ENCODE measurements around the gene KCNJ18.
"Not testable (repeated sequence)": the region's sequence is repeated elsewhere in the genome, so short reads cannot be mapped to it uniquely, and the experiment has no call there.

The KCNJ18 gene

DNA sequence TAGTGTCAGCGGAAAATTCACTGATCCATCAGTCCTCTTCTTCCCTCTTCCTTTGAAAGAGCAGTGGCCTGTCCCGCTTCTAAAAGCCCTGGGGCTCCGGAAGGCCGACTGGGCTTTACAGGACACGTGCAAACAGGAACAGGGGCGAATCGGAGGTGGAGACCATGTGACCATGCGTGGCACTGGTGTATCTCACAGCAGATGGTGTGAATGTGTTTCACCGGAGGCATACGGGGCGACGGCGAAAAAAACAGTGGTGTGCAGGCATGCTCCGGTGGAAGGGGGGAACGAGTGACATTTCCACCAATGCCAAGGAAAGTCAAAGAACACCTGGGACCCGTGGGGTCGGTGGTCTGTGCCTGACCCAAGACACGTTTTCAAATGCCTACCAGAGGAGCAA, 8.4 kb upstream of the KCNJ18 start:
- not testable (repeated sequence) for DNase-seq (ENCODE audit: low read depth in 2 of 2, low spot score in 1 of 2)

DNA sequence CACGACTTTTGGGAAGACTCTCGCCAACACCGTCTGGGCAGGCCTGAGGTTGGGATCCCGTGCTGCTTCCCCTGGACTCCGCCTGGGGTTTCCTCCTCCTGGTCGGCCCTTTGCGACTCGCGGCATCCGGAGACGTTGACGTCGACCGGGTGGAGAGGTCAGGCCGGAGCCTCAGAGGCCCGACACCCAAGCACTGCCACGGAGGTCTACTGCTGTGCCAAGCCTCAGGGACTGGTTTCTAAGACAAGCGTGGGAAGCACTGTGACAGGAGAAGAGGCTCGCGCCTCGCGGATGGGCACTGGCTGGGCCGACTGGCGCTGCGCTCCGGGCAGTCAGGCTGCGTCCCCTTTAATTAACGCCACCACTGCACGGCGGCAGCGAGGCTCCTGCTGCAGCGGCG, 7.9 kb upstream of the KCNJ18 start:
- DNase-seq (ENCODE audit: low read depth in 2 of 2, low spot score in 1 of 2), result not testable (repeated sequence)

DNA sequence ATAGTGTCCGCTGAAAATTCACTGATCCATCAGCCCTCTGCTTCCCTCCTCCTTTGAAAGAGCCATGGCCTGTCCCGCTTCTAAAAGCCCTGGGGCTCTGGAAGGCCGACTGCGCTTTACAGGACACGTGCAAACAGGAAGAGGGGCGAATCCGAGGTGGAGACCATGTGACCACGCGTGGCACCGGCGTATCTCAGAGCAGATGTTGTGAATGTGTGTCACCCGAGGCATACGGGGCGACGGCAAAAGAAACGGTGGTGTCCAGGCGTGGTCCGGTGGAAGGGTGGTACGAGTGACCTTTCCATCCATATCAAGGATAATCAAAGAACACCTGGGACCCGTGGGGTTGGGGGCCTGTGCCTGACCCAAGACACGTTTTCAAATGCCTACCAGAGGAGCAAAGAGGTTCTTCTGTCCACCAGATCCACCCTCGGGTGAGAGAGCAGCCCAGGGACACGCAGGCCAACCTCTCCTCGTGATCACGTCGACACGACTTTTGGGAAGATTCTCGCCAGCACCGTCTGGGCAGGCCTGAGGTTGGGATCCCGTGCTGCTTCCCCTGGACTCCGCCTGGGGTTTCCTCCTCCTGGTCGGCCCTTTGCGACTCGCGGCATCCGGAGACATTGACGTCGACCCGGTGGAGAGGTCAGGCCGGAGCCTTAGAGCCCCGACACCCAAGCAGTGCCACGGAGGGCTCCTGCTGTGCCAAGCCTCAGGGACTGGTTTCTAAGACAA, 7.1 kb upstream of the KCNJ18 start:
- DNase-seq (ENCODE audit: low read depth in 2 of 2, low spot score in 1 of 2), result not testable (repeated sequence)

DNA sequence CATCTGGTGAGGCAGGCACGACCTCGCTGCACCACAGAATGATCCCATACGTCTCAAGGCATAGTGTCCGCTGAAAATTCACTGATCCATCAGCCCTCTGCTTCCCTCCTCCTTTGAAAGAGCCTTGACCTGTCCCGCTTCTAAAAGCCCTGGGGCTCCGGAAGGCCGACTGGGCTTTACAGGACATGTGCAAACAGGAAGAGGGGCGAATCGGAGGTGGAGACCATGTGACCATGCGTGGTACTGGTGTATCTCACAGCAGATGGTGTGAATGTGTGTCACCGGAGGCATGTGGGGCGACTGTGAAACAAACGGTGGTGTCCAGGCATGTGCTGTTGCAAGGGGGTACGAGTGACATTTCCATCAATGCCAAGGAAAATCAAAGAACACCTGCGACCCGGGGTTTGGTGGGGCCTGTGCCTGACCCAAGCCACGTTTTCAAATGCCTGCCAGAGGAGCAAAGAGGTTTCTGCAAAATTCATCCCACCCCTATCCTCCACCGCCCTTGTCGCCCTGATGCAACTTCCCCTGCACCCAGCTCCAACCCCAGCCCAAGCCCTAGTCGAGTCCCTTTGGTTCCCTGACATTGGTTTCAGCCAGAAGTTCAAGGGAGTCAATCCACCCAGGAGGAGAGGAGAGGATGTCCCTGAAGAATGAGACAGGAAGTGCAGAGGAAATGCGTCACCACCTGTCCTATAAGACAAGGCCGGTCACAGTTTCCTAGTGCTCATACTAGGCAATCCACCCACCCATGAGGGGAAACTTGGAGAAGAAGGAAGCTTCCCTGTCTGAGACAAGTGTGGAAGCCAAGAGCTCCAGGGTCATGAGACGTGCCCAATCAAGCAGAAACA, 5.9 kb upstream of the KCNJ18 start:
- no peak for DNase-seq (ENCODE audit: low read depth in 2 of 2, low spot score in 1 of 2)

DNA sequence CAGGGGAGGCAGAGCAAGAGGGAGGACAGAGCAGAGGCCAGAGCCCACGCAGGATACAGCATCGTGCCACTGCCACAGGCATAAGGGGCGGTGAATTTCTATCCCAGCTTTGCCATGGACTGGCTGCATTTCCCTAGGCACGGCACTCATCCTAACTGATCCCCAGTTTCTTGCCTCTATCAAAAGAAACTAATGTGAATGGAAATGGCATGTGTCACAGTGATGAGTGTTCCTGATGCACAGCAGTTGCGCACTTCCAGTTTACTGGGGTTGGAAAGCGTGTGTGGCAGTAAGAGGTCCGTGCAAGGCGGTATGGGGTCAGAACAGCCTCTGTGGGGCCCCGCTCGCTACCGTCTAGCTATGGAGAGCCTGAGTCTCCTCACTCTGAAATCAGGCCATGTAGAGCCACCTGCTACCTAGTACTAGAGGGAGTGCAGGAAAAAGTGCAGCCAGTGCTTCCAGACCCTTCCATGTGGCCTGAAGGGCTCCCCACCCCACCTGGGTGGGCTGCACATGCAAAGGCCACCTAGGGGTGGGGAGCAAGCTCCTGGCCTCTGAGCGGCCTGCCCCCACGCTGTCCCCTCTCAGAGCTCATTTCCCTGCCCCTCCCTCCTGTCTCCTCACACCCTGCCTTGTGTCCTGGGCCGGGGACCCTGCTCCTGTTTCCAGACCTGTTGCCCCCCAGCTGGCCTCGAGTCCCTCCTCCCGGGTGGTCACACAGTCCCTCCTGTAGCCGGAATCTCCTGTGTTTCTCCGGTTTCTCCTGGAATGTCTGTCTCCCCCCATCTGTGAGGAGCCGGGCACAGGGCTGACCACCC, 5.0 kb upstream of the KCNJ18 start:
- no peak for DNase-seq (ENCODE audit: low read depth in 2 of 2, low spot score in 1 of 2)

DNA sequence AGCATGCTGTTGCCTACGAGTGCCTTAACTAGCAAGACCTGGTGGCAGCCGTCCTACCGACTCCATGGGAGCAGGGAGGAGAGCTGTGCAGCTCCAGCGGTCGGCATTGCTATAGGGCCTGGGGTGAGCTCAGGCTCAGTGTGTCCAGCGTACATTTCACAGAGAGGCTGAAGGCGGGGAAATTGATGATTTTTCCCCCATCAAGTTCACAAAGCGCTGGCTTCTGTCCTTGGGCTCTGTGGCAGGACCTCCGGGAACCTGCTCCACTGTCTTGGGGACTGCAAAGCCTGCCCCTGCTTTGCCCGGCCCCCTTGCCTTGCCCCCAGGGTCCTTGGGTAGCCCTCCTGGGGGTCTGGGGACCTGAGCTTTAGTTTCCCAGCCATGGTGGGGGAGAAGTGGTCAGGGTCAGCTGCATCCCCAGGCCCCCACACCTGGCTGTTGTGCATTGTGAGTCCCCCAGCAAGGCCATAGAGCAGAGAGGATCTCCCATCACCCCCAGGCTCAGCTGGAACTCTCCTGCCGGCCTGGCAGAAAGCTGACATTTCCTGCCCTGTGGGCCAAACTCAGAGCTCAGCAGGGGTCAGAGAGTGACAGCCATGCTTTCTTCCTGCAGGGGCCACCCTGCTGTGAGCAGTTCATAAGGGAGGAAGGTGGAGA, 3.9 kb upstream of the KCNJ18 start:
- no peak for DNase-seq (ENCODE audit: low read depth in 2 of 2, low spot score in 1 of 2)

DNA sequence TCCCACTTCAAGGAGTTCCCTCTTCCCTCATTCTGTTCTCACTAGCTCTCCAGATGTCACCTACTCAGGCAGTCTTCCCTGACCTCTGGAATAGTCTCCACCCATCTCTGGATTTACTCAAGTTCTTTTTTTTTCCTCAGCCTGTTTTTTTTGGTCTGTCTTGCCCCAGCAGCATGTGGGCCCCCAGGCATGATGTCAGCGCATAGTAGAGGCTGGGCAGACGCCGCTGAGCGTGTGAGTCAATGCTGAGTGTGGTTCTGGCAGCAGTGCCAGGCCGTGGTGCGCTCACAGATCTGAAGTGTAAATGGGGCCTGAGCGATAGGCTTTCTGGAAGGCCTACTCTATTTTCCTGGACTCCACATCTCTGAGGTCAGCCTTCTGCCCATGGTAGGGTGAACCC, 2.7 kb upstream of the KCNJ18 start:
- DNase-seq (ENCODE audit: low read depth in 2 of 2, low spot score in 1 of 2), result no peak

DNA sequence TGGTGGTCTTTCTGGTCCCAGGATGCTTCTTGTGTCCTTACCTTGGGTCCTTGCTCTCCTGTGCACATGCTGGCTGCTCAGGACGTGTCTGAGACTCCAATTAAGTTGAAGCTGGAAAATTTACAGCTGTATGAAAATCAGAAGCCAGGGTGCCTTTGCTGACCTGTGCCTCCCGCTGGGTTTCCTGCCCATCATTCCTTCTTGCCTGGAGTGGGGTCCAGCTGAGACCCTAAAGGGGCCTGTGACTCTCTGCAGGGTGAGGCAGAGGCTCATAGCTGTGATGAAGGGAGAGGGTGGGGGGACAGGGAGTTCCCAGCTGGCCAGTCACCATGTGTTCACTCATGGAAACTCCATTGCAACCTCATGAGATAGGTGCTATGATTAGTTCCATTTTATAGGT, 1.5 kb upstream of the KCNJ18 start:
- not testable (repeated sequence) for DNase-seq (ENCODE audit: low read depth in 2 of 2, low spot score in 1 of 2)

DNA sequence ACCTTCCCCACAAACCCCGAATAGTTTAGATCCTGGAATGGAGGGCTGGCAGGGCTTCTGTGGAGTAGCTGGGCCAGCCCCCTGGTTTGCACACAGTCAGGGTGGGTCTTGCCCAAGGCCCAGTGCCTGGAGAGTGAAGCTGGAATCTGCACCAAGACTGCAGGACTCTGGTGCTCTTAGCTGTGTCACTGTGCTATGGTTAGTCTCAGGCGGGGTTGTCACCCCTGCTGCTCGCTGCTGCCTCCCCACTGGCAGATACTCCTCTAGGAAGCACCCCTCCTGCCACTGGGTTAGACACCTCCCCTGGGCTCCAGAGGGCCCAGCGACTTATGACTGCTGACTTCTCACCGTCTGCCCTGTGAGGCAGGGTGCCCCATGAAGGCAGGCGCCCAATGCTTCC, 842 bp upstream of the KCNJ18 start:
- not testable (repeated sequence) for DNase-seq (ENCODE audit: low read depth in 2 of 2, low spot score in 1 of 2)

DNA sequence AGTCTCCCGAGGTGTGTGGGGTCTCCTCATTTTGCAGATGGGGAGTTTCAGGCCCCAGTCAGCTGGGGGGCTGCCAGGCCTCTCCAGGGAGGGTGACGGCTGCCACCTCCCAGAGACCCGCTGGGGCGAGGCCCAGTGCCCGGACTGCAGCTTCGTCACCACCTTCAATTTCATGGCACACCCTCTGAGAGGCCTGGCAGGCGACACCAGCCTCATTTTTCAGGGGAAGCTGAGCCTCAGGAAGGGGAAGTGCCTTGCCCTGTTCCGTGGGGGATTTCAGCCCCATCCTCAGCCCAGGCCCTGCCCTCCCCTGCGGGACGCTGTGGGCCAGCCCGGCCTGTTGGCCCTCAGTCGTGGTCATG, 362 bp downstream of the KCNJ18 start:
- DNase-seq (ENCODE audit: low read depth in 2 of 2, low spot score in 1 of 2), result not testable (repeated sequence)

DNA sequence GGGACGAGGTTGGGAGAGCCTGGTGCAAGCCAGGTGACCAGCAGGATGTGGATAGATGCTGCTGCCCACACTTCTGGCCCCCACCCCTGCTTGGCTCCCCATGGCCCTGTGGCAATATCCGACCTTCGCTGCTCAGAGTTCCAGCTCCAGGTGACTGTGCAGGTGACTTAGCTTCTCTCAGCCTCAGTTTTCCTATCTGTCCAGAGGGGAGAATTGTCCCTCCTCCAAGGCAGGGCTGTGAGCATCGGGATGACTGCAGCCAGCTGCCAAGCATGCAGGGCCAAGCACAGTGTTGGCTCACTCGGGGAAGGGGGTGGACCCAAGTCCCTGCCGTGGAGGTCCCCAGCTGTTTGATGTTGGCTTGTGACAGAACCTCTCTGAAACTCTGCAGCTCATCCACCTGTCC, 1.1 kb downstream of the KCNJ18 start:
- not testable (repeated sequence) for DNase-seq (ENCODE audit: low read depth in 2 of 2, low spot score in 1 of 2)

DNA sequence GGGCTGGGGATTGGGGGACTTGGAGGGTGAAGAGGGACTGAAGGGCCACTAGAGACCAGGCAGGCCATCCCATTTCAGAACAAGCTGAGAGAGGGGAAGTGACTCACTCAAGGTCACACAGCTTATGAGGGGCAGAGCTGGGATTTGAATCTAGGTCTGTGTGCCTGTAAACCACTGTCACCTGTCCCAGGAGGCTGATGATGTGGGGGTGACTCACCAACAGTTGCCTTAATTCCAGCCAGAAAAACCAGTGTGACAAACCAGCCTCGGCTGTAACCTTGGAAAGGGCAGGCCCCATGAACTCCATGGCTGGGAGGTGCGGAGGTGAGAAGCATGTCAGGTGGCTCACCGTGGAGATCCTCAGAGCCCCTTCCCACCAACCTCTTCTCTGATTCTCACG, 1.6 kb downstream of the KCNJ18 start:
- not testable (repeated sequence) for DNase-seq (ENCODE audit: low read depth in 2 of 2, low spot score in 1 of 2)

DNA sequence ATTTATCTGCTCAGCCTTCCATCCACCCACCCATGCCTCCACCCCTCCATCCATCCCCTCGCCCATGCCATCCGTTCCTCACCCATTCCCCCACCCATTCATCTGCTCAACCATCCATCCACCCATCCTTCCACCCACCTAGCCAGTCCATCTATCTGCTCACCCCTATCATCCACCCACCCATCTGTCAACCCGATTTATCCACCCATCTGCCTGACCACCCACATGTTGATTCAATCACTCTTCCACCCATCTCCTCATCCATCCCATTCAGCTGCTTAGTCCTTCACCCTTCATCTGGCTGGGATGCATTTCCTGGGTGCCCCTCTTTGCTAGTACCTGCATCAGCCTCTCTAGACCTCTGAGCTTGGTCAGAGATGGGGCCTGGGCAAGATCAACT, 3.9 kb downstream of the KCNJ18 start:
- not testable (repeated sequence) for DNase-seq (ENCODE audit: low read depth in 2 of 2, low spot score in 1 of 2)

DNA sequence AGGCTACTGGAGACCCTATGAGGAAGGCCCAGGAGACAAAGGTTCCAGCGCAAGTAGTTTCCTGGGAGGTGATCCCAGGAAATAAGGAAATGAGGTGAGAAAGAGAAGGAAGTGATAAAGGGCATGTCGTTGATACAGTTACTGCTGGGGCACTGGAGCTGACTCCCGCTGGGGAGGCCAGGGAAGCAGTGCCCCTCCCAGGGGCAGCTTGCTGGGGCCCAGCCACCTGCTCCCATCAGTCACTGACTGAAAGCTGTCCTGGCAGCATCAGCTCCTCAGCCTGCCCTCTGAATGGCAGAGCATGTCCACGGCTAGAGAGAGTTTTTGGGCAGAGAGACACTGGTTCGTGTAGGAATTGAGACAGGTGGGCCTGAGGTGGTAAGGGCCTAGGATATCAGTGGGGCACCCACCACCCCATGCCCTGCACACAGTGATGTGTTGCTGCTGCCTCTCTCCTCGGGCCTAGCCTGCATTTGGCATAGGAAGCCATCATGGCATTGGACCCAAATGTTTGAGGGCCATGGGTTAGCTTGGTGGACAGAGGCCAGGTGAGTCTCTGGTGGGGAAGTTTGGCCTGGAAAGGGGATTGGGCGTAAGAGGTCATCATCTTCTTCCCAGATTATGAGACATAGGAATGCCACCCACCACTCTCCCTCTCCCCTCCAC, 4.7 kb downstream of the KCNJ18 start:
- not testable (repeated sequence) for DNase-seq (ENCODE audit: low read depth in 2 of 2, low spot score in 1 of 2)

DNA sequence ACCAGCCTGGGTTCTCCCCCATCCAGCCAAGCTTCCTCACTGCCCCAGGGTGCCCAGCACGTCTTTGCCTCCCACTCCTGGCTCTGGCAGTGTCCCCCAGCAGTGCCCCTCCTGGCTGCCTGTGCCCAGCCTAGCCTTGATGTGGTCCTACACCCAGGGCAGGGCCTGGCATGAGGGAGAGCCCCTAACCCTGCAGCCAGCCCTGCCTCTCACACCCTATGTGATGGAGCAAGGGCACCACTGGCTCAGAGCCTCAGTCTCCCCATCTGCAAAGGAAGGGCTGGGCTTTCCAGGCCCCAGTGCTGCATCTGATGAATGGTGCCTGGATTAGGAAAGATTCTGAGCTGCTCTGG, 5.2 kb downstream of the KCNJ18 start:
- DNase-seq (ENCODE audit: low read depth in 2 of 2, low spot score in 1 of 2), result not testable (repeated sequence)

DNA sequence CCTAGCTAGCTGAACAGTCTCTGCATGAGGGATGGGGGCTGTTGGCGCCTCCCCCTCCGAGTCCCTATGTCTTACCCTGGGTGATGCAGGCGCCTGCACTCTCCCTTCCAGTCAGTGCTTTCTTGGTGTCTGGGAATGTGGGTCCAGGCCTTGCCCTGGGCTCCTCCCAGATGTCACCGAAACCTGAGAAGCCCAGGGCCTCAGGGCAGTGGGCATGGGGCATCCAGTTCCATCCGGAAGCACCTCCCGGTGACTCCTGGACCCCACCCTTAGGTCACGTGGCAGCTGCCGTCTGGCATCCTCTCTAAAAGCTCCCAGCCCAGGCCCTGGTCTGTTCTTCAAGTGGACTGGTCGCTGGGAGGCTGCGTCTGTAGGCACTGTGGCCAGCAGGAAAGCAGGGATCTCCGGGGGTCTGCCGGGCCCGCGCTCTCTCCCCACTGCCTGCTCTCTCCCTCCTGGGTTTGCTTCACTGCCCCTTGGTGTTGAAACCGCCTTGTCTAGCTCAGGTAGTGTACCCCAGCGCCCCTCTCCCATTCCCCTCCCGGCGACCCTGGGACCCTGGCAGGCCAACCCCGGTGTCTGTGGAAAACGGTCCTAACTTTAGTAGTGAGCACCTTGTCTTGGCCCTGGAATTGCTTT, 6.2 kb downstream of the KCNJ18 start:
- not testable (repeated sequence) for DNase-seq (ENCODE audit: low read depth in 2 of 2, low spot score in 1 of 2)

DNA sequence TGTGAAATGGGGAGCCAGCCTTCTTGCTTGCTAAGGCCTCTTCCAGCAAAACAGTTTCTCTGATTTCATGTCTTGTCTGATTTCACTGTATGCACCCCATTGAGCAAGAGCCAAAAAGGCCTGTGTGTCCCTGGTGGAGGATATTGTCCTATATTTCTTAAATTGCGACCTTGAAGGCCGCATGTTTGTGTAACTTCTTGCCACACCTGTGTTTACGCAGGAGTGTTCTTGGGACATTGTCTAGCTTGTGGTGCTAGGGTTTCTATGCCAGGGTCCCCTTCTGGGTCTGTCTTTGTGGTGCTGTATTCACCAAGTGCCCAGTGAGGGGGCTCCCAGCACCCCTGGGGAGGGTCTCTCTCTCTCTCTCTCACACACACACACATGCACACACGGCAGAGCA, 6.8 kb downstream of the KCNJ18 start:
- not testable (repeated sequence) for DNase-seq (ENCODE audit: low read depth in 2 of 2, low spot score in 1 of 2)

DNA sequence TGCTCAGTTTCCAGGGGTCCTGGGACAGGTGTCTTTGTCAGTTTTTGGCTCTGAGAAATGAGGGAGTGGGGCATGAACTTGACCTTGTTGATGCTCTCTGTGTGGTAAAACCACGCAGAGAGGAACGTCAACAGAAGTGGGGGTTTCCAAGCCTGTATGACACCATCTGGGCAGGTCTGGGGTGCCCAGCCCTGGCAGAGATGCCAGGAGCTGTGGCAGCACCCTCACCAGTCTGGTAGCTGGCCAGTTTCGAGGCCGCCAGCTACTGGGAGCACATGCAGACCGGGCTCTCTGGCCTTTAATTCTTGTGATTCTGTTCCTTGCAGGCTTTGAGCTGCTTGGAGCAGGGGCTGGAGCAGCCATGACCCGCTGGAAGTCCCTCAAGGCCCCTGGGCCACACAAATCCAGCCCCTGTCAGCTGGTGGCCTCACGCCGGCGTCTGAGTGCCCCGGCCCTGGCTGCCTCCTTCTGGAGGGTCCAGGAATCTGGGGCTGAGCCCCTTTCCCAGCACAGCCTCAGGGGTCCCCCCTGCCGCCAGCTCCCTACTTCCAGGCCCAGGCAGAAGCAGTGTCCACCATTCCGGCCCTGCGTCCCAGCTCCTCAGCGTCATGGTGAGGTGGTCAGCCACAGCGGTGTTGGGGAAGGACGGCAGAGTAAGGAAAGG, 7.4 kb downstream of the KCNJ18 start:
- DNase-seq (ENCODE audit: low read depth in 2 of 2, low spot score in 1 of 2), result not testable (repeated sequence)

DNA sequence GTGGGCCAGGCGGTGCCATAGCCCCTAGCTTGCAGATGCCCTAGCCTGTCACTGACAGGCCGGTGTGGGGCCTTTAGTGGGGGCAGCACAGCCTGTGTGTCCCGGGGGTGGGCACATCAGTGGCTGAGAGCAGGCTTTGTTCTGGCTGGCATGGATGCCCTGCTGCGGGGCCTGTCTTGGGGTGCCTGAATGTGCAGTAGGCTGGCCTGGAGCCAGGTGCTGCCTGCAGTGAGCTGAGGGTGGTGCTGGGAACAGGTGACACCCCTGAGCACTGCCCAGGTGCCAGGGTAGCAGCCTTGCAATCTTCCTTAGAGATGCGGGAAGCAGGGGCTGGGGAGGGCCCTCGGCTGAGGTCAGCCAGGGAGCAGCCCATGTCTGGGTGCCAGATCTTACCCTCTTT, 8.8 kb downstream of the KCNJ18 start:
- not testable (repeated sequence) for DNase-seq (ENCODE audit: low read depth in 2 of 2, low spot score in 1 of 2)

DNA sequence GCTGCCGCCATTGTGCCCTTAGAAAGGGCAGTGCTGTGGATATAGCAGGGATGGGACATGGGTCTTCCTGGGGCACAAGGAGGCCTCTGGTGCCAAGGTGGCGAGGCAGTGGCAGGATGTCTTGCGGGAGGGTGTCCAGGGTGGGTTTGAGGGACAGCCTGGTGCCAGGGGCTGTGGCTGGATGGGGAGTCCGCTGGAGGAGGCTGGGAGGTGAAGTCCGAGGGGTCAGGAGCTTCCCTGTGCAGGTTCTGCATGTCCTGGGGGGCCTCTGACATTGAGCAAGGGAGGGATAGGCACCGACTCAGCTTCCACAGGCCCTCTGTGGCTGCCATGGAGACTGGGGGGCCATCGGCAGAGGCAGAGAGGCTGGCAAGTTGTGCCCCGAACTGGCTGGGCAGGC, 9.7 kb downstream of the KCNJ18 start:
- DNase-seq (ENCODE audit: low read depth in 2 of 2, low spot score in 1 of 2), result not testable (repeated sequence)

Measured in stimulated activated CD8-positive, alpha-beta memory T cell treated with anti-CD3 and anti-CD28 coated beads, Interleukin-4, amount 100 ng/mL, for 1 hour (primary cell).